ENCODE data around the gene FANCC.
"Not testable (repeated sequence)": the region's sequence is repeated elsewhere in the genome, so short reads cannot be mapped to it uniquely, and the experiment has no call there.

FANCC gene

DNA sequence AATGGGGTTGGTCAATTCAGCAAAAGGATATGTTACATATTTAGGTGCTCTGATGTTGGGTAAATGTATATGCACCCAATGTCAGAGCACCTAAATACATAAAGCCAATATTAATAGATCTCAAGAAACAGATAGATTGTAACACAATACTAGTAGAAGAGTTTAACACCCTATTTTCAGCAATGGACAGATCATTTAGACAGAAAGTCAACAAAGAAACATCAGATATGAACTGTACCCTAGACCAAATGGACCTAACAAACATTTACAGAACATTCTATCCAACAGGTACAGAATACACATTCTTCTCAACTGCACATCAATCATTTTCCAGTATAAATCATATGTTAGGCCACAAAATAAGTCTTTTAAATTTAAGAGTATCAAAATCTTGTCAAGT lies 35.2 kb downstream of the FANCC start:
- no peak overlapping the region for H3K4me3 ChIP-seq (ENCODE audit: insufficient read length, low read depth)
- no peak overlapping the region for H3K9ac ChIP-seq (ENCODE audit: insufficient read length, low read depth)
- no peaks in the 10 kb centered on the region for H3K36me3 ChIP-seq (ENCODE audit: insufficient read depth, insufficient read length, low read length)
- no peaks in the 10 kb centered on the region for H3K9me3 ChIP-seq (ENCODE audit: insufficient read depth, low read length)
- H3K4me1 ChIP-seq (ENCODE audit: insufficient read depth, insufficient read length): no peaks in the 10 kb centered on the region
- no peak for DNase-seq (ENCODE audit: low read depth, low spot score)
- TF ChIP-seq SUZ12 (IDR thresholded peaks at IDR 0.05; ENCODE audit: extremely low read depth, insufficient read depth, insufficient read length): no peak
- no peak for TF ChIP-seq ZNF274 (IDR thresholded peaks at IDR 0.05; ENCODE audit: low read depth, low read length)
- TF ChIP-seq YY1 (IDR thresholded peaks at IDR 0.05; ENCODE audit: insufficient read depth, insufficient read length): no peak
- H3K27me3 ChIP-seq (ENCODE audit: insufficient read depth, insufficient read length): no peaks in the 10 kb centered on the region

DNA sequence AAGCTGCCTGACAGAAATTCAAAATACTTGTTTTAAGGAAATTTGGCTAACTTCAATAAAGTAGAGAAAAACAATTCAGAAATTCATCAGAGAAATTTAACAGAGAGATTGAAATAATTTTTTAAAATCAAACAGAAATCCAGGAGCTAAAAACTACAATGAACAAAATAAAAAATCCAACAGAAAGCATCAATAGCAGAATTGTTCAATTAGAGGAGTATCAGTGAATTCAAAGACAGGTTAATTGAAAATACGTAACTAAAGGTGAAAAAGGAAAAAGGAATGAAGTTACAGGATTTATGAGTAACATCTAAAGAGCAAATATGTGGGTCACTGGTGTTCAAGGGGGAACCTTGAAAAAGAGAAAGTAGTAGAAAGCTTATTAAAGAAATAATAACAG lies 36.8 kb downstream of the FANCC start:
- Histone ChIP-seq H3K9me3 (ENCODE audit: insufficient read depth, low read length) (no peaks in the 10 kb centered on the region), H3K4me3 (ENCODE audit: insufficient read length, low read depth) (no peak overlapping the region), H3K4me1 (ENCODE audit: insufficient read depth, insufficient read length) (no peaks in the 10 kb centered on the region), H3K9ac (ENCODE audit: insufficient read length, low read depth) (no peak overlapping the region), H3K36me3 (ENCODE audit: insufficient read depth, insufficient read length, low read length) (no peaks in the 10 kb centered on the region), H3K27me3 (ENCODE audit: insufficient read depth, insufficient read length) (no peaks in the 10 kb centered on the region)
- TF ChIP-seq SUZ12 (IDR thresholded peaks at IDR 0.05; ENCODE audit: extremely low read depth, insufficient read depth, insufficient read length) (no peak), ZNF274 (IDR thresholded peaks at IDR 0.05; ENCODE audit: low read depth, low read length) (no peak), YY1 (IDR thresholded peaks at IDR 0.05; ENCODE audit: insufficient read depth, insufficient read length) (no peak)
- DNase-seq (ENCODE audit: low read depth, low spot score): no peak

DNA sequence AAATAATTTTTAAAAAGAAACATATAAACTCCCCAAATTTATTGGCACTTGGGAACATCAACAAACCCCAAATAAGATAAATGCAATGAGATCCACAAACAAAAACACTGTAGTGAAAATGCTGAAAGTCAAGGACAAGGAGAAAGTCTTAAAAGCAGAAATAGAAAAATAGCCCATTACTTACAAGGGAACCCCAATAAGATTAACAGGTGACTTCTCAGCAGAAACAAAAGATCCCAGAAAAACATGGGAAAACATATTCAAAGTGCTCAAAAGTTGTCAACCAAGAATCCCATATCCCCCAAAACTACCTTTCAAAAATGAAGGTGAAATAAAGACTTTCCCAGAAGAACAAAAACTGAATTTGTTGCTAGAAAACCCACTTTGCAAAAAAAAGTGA lies 40.0 kb downstream of the FANCC start:
- TF ChIP-seq YY1 (IDR thresholded peaks at IDR 0.05; ENCODE audit: insufficient read depth, insufficient read length) (no peak), SUZ12 (IDR thresholded peaks at IDR 0.05; ENCODE audit: extremely low read depth, insufficient read depth, insufficient read length) (no peak), ZNF274 (IDR thresholded peaks at IDR 0.05; ENCODE audit: low read depth, low read length) (no peak)
- Histone ChIP-seq H3K36me3 (ENCODE audit: insufficient read depth, insufficient read length, low read length) (no peaks in the 10 kb centered on the region), H3K4me3 (ENCODE audit: insufficient read length, low read depth) (no peak overlapping the region), H3K4me1 (ENCODE audit: insufficient read depth, insufficient read length) (no peaks in the 10 kb centered on the region), H3K9me3 (ENCODE audit: insufficient read depth, low read length) (no peaks in the 10 kb centered on the region), H3K27me3 (ENCODE audit: insufficient read depth, insufficient read length) (no peaks in the 10 kb centered on the region), H3K9ac (ENCODE audit: insufficient read length, low read depth) (no peak overlapping the region)
- DNase-seq (ENCODE audit: low read depth, low spot score): no peak

DNA sequence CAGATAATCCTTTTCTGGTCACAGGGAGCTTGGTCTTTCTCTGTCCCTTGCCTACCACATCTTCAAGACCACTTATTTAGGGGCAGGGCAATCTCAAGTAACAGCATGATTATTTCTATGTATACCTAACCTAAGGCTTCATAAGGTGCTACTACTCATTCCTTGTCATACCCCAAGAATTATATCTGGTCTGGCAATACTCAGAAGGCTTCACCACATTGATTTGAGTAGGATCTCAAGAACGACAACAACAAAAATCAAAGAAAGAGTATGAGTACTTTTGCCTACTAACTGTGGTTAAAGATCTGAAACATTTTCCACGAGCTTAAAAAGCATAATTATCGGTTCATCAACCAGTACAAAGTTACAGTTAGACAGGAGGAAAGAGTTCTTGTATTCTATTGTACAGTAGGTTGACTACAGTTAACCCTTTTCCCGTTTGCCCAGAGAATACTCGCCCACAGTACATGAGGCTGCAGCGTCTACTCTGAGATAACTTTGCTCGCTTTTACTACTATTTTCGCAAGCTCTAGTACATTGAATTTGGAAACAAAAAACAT lies 41.0 kb downstream of the FANCC start:
- Histone ChIP-seq H3K4me3 (ENCODE audit: insufficient read length, low read depth) (no peak overlapping the region), H3K27me3 (ENCODE audit: insufficient read depth, insufficient read length) (no peaks in the 10 kb centered on the region), H3K36me3 (ENCODE audit: insufficient read depth, insufficient read length, low read length) (no peaks in the 10 kb centered on the region), H3K9me3 (ENCODE audit: insufficient read depth, low read length) (no peaks in the 10 kb centered on the region), H3K9ac (ENCODE audit: insufficient read length, low read depth) (no peak overlapping the region), H3K4me1 (ENCODE audit: insufficient read depth, insufficient read length) (no peaks in the 10 kb centered on the region)
- no peak for DNase-seq (ENCODE audit: low read depth, low spot score)
- TF ChIP-seq YY1 (IDR thresholded peaks at IDR 0.05; ENCODE audit: insufficient read depth, insufficient read length) (no peak), SUZ12 (IDR thresholded peaks at IDR 0.05; ENCODE audit: extremely low read depth, insufficient read depth, insufficient read length) (no peak), ZNF274 (IDR thresholded peaks at IDR 0.05; ENCODE audit: low read depth, low read length) (no peak)

DNA sequence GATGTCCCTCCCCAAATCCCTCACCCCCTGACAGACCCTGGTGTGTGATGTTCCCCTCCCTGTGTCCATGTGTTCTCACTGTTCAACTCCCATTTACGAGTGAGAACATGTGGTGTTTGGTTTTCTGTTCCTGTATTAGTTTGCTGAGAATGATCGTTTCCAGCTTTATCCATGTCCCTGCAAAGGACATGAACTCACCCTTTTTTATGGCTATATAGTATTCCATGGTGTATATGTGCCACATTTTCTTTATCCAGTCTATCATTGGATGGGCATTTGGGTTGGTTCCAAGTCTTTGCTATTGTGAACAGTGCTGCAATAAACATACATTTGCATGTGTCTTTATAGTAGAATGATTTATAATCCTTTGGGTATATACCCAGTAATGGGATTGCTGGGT lies 43.3 kb downstream of the FANCC start:
- H3K36me3 ChIP-seq (ENCODE audit: insufficient read depth, insufficient read length, low read length); DNase-seq (ENCODE audit: low read depth, low spot score); H3K9me3 ChIP-seq (ENCODE audit: insufficient read depth, low read length); H3K9ac ChIP-seq (ENCODE audit: insufficient read length, low read depth); H3K4me3 ChIP-seq (ENCODE audit: insufficient read length, low read depth); H3K27me3 ChIP-seq (ENCODE audit: insufficient read depth, insufficient read length); H3K4me1 ChIP-seq (ENCODE audit: insufficient read depth, insufficient read length): not testable (repeated sequence)

DNA sequence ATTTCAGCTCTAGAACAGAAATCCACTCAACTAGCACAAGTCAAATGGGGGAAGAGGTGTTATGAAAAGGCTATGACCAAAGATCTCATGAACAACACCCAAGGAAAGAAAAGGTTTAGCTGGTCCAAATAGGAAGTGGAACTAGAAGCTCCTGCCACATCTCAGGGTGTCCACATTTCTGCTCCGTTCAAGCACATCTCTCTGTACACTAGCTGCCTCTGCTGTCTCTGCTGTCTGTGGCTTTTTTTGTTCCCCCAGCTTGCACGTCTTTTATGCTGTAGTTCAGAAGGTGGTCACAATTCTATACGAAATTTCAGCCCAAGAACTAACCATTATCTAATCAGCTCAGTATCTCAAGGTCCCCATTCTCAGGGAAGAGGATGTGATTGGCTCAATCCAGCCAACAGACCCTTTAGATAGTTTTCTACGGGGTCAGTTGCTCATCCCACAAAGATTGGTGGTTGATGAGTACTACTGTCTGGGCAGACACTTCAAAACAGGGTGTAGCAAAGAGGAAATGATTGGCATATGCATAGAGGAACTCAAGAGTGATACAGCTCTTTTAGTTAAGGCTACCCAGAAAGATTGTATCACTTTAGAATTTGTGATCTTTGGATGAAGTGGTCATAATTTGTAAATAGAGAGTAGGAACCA lies 44.0 kb downstream of the FANCC start:
- H3K4me3 ChIP-seq (ENCODE audit: insufficient read length, low read depth): no peak overlapping the region
- no peaks in the 10 kb centered on the region for H3K27me3 ChIP-seq (ENCODE audit: insufficient read depth, insufficient read length)
- no peaks in the 10 kb centered on the region for H3K36me3 ChIP-seq (ENCODE audit: insufficient read depth, insufficient read length, low read length)
- no peak for DNase-seq (ENCODE audit: low read depth, low spot score)
- no peak for TF ChIP-seq YY1 (IDR thresholded peaks at IDR 0.05; ENCODE audit: insufficient read depth, insufficient read length)
- H3K9me3 ChIP-seq (ENCODE audit: insufficient read depth, low read length): no peaks in the 10 kb centered on the region
- H3K9ac ChIP-seq (ENCODE audit: insufficient read length, low read depth): no peak overlapping the region
- no peaks in the 10 kb centered on the region for H3K4me1 ChIP-seq (ENCODE audit: insufficient read depth, insufficient read length)

DNA sequence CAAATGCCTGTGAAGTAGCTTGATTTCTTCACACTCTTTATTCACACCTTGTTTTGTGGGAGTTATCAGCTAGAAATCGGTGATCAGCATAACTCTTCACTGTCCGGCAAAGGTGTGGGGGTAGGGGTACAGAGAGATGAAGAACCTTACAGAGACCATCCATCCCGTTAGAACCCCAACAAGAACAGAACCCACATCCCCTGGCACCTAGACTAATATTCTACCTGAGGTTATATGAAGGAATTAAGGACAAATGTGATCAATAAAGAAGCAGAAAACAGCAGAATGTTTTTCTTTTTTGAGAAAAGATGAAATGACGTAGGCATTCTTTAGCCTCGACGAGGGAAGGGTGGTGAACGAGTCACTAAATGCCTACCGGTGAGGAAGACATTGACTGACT lies 44.7 kb downstream of the FANCC start:
- H3K4me3 ChIP-seq (ENCODE audit: insufficient read length, low read depth): no peak overlapping the region
- DNase-seq (ENCODE audit: low read depth, low spot score): no peak
- TF ChIP-seq YY1 (IDR thresholded peaks at IDR 0.05; ENCODE audit: insufficient read depth, insufficient read length) (no peak), SUZ12 (IDR thresholded peaks at IDR 0.05; ENCODE audit: extremely low read depth, insufficient read depth, insufficient read length) (no peak), ZNF274 (IDR thresholded peaks at IDR 0.05; ENCODE audit: low read depth, low read length) (no peak)
- H3K36me3 ChIP-seq (ENCODE audit: insufficient read depth, insufficient read length, low read length): no peaks in the 10 kb centered on the region
- no peaks in the 10 kb centered on the region for H3K27me3 ChIP-seq (ENCODE audit: insufficient read depth, insufficient read length)
- no peaks in the 10 kb centered on the region for H3K9me3 ChIP-seq (ENCODE audit: insufficient read depth, low read length)
- H3K9ac ChIP-seq (ENCODE audit: insufficient read length, low read depth): no peak overlapping the region
- no peaks in the 10 kb centered on the region for H3K4me1 ChIP-seq (ENCODE audit: insufficient read depth, insufficient read length)

DNA sequence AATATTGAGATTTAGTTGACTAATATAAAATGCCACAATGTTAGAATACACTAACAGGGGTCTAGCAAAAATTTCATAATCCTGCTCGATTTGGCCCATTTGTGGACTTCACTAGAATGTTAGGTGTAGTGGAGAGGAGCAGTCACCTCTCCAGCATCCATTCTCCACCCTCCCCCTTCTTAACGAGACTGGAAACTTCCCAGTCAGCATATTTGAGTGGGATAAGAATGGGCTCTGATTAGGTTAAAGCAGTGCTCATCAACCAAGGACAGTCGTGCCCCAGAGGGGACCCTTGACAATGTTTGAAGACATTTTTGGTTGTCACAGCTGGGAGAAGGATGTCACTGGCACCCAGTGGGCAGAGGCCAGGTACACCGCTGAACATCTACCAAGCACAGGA lies 46.7 kb downstream of the FANCC start:
- TF ChIP-seq ZNF274 (IDR thresholded peaks at IDR 0.05; ENCODE audit: low read depth, low read length) (no peak), SUZ12 (IDR thresholded peaks at IDR 0.05; ENCODE audit: extremely low read depth, insufficient read depth, insufficient read length) (no peak), YY1 (IDR thresholded peaks at IDR 0.05; ENCODE audit: insufficient read depth, insufficient read length) (no peak)
- no peak overlapping the region for H3K4me3 ChIP-seq (ENCODE audit: insufficient read length, low read depth)
- H3K9ac ChIP-seq (ENCODE audit: insufficient read length, low read depth): no peak overlapping the region
- DNase-seq (ENCODE audit: low read depth, low spot score): no peak
- H3K9me3 ChIP-seq (ENCODE audit: insufficient read depth, low read length): no peaks in the 10 kb centered on the region
- no peaks in the 10 kb centered on the region for H3K4me1 ChIP-seq (ENCODE audit: insufficient read depth, insufficient read length)
- no peaks in the 10 kb centered on the region for H3K36me3 ChIP-seq (ENCODE audit: insufficient read depth, insufficient read length, low read length)
- no peaks in the 10 kb centered on the region for H3K27me3 ChIP-seq (ENCODE audit: insufficient read depth, insufficient read length)

DNA sequence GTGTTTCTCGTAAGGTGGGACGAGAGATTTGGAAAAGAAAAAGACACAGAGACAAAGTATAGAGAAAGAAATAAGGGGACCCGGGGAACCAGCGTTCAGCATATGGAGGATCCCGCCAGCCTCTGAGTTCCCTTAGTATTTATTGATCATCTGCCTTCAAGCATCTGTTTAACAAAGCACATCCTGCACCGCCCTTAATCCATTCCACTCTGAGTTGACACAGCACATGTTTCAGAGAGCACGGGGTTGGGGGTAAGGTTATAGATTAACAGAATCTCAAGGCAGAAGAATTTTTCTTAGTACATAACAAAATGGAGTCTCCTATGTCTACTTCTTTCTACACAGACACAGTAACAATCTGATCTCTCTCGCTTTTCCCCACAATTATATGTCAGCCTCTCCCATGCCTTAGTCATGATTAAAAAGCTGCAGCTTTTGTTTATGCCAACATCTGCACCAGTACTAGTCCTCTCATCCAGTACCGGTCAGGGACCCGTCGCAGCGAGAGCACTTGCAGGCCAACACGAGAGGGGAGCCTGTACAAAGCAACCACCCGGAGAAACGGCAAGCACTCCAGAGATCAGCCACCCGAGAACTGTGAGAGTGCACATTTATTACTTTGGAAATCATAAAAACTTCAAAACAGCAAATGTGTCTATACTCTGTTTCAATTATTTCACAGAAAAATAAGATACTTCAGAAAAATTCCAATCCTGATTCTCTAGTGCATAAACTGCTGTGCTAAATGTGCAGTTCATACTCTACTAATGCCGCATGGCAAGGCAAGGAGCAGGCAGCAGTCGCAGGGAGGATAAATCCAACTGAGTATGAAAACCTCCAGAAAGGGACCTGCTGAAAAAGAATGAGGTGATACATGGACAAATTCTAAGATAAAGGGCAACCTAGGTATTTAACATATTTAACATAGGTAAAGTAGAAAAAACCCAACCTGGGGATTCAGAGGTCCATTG lies 47.4 kb downstream of the FANCC start:
- H3K4me1 ChIP-seq (ENCODE audit: insufficient read depth, insufficient read length); DNase-seq (ENCODE audit: low read depth, low spot score); H3K4me3 ChIP-seq (ENCODE audit: insufficient read length, low read depth); H3K27me3 ChIP-seq (ENCODE audit: insufficient read depth, insufficient read length); H3K9ac ChIP-seq (ENCODE audit: insufficient read length, low read depth); H3K36me3 ChIP-seq (ENCODE audit: insufficient read depth, insufficient read length, low read length); H3K9me3 ChIP-seq (ENCODE audit: insufficient read depth, low read length): not testable (repeated sequence)
